K562 (cell line): ENCODE measurements around the gene HPSE2. TPM values are rescaled to one million over a fixed set of nuclear protein-coding genes. Genes with fewer than 3 reads are reported as not detected.
A peak's percentile ranks its signal among the peaks of the same experiment; 100 is the strongest.

ENCODE experiments used
- ARHGAP35 ChIP-seq: fragments of 450-650 bp; IDR thresholded peaks from 2 replicates; pipeline ENCODE4 v1.6.1; 2018; ENCODE audit not compliant: partially characterized antibody
- ARNT ChIP-seq, 2 experiments: fragments of 450-650 bp; IDR thresholded peaks; 2 replicates each; pipeline ENCODE4 v1.6.1; 2016; ENCODE audit warnings: mild to moderate bottlenecking in 1 of 2
- CBFA2T3 ChIP-seq: fragments of 450-650 bp; IDR thresholded peaks from 2 replicates; pipeline ENCODE4 v1.6.1; 2017
- ETV5 ChIP-seq: sonication (generic); formaldehyde crosslinking; IDR thresholded peaks from 2 replicates; pipeline ENCODE4 v1.4.0; 2020; ENCODE audit warnings: low read depth, mild to moderate bottlenecking, missing genetic modification reagents
- GATAD2B ChIP-seq: fragments of 450-650 bp; IDR thresholded peaks from 2 replicates; pipeline ENCODE4 v1.6.1; 2017; ENCODE audit warnings: mild to moderate bottlenecking, borderline replicate concordance
- HDAC3 ChIP-seq: fragments of 450-650 bp; IDR thresholded peaks from 2 replicates; pipeline ENCODE4 v1.6.1; 2018; ENCODE audit warnings: borderline replicate concordance, mild to moderate bottlenecking, moderate library complexity; ENCODE audit not compliant: partially characterized antibody
- KDM1A ChIP-seq, 2 experiments: fragments of 450-650 bp; IDR thresholded peaks; 2 replicates each; pipeline ENCODE4 v1.6.1; 2016; ENCODE audit warnings: mild to moderate bottlenecking in 2 of 2
- PHF8 ChIP-seq: fragments of 200-600 bp; sonication (generic); IDR thresholded peaks from 2 replicates; pipeline ENCODE4 v1.6.1; 2012; ENCODE audit warnings: mixed run types, mild to moderate bottlenecking, inconsistent platforms, low read length, moderate library complexity, borderline replicate concordance
- PTBP1 ChIP-seq: fragments of 200-400 bp; formaldehyde crosslinking; IDR thresholded peaks from 2 replicates; pipeline ENCODE4 v1.6.1; 2017; ENCODE audit warnings: low read depth, low read length
- TEAD2 ChIP-seq: fragments of 450-650 bp; IDR thresholded peaks from 2 replicates; pipeline ENCODE4 v1.6.1; 2016; ENCODE audit warnings: missing genetic modification characterization, control low read depth, missing compliant biosample characterization
- TRIM24 ChIP-seq, 2 experiments: fragments of 450-650 bp; IDR thresholded peaks; 2 replicates each; pipeline ENCODE4 v1.6.1; 2016
- ZNF766 ChIP-seq: fragments of 200-800 bp; sonication (Bioruptor generic); conservative IDR thresholded peaks from 2 replicates; pipeline ENCODE4 v1.6.1; 2016; ENCODE audit warnings: missing genetic modification characterization, missing compliant biosample characterization
- polyA plus RNA-seq, 8 experiments: library from polyadenylated mRNA; depleted of rRNA in 4 of 8; stranded (reverse) in 5 of 8; unstranded in 3 of 8; fragments of >200 nt; fragmentation: Nextera tagmentation in 2 of 8; fragmentation: Illumina TruSeq in 1 of 8; extraction: Ambion mirVana in 2 of 8; extraction: Trizol in 1 of 8; gene quantifications; 2 replicates each; pipeline versions ENCODE4 v1.2.1 to v1.2.3, GENCODE V29; 2011 to 2014; ENCODE audit warnings: inconsistent platforms in 1 of 8, missing spikeins in 1 of 8
- total RNA-seq, 7 experiments: library from RNA; depleted of rRNA in 6 of 7; stranded (reverse); fragments of >200 nt in 6 of 7; fragmentation: Illumina TruSeq in 2 of 7; extraction: Trizol in 2 of 7; gene quantifications; 2 replicates each; pipeline versions ENCODE4 v1.2.1 to v1.2.3, GENCODE V29; 2011 to 2021; ENCODE audit warnings: low replicate concordance in 1 of 7
- TF ChIP-seq, protein P1 (sequence below): fragments of 450-650 bp; conservative IDR thresholded peaks from 2 replicates; pipeline ENCODE4 v1.6.1; 2016; ENCODE audit warnings: missing genetic modification characterization, low read depth, mild to moderate bottlenecking, control low read depth, missing compliant biosample characterization
- TF ChIP-seq, protein P2 (sequence below), 2 experiments: fragments of 450-650 bp; conservative IDR thresholded peaks; 2 replicates each; pipeline ENCODE4 v1.6.1; 2017; ENCODE audit warnings: mild to moderate bottlenecking in 2 of 2, moderate library complexity in 2 of 2
- TF ChIP-seq, protein P3 (sequence below): fragments of 450-650 bp; IDR thresholded peaks from 2 replicates; pipeline ENCODE4 v1.6.1; 2016; ENCODE audit warnings: borderline replicate concordance
- TF ChIP-seq, protein P4 (sequence below): fragments of 450-650 bp; formaldehyde crosslinking; IDR thresholded peaks from 2 replicates; pipeline ENCODE4 v1.4.0; 2022; ENCODE audit warnings: mild to moderate bottlenecking, moderate library complexity
- TF ChIP-seq, protein P5 (sequence below): fragments of 450-650 bp; formaldehyde crosslinking; IDR thresholded peaks from 2 replicates; pipeline ENCODE4 v1.4.0; 2020; ENCODE audit warnings: mild to moderate bottlenecking, moderate library complexity

The HPSE2 gene
- total and polyA plus RNA-seq, 9 of the 15 experiments (the other 6 are each of a cell fraction or from before 2014, with no cell fraction given), result 0.03 to 0.10 (median 0.04) TPM; not detected in 2

DNA sequence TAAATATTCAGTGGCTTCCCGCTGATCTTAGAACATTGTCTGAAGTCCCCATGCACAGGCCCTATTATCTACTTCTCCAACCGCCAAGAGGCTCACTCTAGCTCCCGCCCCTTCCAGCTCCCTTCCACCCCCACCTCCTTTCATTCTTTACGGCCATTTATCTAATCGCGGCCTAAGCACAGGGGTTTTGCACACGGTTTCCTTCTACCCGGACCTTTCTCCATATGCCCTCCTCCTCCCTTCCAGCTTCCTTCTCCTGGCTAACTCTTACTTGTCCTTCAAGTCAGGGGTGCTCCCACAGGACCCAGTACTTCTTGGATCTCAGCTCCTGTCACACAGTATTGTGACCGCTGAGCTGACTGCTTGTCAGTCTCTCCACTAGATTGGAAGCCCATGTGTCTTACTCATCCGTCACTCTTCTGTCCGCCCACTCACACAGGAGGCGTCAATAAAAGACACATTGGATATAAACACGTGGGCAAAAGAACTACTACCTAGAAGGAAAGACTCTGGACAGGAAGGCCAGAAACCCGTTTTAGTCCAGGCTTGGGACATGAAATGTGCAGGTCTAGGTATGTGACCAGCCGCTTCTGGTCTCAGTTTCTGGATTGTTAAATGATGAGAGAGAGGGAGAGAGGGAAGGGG lies 768.7 kb downstream of the HPSE2 start (continued):
- TF ChIP-seq, protein P1, sequence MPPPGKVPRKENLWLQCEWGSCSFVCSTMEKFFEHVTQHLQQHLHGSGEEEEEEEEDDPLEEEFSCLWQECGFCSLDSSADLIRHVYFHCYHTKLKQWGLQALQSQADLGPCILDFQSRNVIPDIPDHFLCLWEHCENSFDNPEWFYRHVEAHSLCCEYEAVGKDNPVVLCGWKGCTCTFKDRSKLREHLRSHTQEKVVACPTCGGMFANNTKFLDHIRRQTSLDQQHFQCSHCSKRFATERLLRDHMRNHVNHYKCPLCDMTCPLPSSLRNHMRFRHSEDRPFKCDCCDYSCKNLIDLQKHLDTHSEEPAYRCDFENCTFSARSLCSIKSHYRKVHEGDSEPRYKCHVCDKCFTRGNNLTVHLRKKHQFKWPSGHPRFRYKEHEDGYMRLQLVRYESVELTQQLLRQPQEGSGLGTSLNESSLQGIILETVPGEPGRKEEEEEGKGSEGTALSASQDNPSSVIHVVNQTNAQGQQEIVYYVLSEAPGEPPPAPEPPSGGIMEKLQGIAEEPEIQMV (tag), result no peak
- peak; percentile 73 for TF ChIP-seq ARHGAP35
- TF ChIP-seq PHF8, result peak; percentile 31; the same call in 1 of the 2 replicates
- TF ChIP-seq ETV5 (CRISPR knock-in tag), result 0 out of 2 replicates have a peak, but pooled peaks have one; percentile 31
- peak; percentile 55 for TF ChIP-seq HDAC3
- TF ChIP-seq, protein P2, sequence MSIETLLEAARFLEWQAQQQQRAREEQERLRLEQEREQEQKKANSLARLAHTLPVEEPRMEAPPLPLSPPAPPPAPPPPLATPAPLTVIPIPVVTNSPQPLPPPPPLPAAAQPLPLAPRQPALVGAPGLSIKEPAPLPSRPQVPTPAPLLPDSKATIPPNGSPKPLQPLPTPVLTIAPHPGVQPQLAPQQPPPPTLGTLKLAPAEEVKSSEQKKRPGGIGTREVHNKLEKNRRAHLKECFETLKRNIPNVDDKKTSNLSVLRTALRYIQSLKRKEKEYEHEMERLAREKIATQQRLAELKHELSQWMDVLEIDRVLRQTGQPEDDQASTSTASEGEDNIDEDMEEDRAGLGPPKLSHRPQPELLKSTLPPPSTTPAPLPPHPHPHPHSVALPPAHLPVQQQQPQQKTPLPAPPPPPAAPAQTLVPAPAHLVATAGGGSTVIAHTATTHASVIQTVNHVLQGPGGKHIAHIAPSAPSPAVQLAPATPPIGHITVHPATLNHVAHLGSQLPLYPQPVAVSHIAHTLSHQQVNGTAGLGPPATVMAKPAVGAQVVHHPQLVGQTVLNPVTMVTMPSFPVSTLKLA (conservative IDR thresholded peaks at IDR 0.05), result peak; percentile 93 to 96
- peak; percentile 27 to 62; a peak in 3 of 4 replicates for TF ChIP-seq TRIM24 (IDR thresholded peaks at IDR 0.05)
- TF ChIP-seq, protein P3, sequence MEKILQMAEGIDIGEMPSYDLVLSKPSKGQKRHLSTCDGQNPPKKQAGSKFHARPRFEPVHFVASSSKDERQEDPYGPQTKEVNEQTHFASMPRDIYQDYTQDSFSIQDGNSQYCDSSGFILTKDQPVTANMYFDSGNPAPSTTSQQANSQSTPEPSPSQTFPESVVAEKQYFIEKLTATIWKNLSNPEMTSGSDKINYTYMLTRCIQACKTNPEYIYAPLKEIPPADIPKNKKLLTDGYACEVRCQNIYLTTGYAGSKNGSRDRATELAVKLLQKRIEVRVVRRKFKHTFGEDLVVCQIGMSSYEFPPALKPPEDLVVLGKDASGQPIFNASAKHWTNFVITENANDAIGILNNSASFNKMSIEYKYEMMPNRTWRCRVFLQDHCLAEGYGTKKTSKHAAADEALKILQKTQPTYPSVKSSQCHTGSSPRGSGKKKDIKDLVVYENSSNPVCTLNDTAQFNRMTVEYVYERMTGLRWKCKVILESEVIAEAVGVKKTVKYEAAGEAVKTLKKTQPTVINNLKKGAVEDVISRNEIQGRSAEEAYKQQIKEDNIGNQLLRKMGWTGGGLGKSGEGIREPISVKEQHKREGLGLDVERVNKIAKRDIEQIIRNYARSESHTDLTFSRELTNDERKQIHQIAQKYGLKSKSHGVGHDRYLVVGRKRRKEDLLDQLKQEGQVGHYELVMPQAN, result 0 out of 2 replicates have a peak, but pooled peaks have one; percentile 54
- TF ChIP-seq, protein P4, sequence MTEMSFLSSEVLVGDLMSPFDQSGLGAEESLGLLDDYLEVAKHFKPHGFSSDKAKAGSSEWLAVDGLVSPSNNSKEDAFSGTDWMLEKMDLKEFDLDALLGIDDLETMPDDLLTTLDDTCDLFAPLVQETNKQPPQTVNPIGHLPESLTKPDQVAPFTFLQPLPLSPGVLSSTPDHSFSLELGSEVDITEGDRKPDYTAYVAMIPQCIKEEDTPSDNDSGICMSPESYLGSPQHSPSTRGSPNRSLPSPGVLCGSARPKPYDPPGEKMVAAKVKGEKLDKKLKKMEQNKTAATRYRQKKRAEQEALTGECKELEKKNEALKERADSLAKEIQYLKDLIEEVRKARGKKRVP (CRISPR knock-in tag), result peak; percentile 4; the same call in 1 of the 2 replicates
- 0 out of 2 replicates have a peak, but pooled peaks have one; percentile 0 for TF ChIP-seq ZNF766 (CRISPR knock-in tag)
- TF ChIP-seq, protein P5, sequence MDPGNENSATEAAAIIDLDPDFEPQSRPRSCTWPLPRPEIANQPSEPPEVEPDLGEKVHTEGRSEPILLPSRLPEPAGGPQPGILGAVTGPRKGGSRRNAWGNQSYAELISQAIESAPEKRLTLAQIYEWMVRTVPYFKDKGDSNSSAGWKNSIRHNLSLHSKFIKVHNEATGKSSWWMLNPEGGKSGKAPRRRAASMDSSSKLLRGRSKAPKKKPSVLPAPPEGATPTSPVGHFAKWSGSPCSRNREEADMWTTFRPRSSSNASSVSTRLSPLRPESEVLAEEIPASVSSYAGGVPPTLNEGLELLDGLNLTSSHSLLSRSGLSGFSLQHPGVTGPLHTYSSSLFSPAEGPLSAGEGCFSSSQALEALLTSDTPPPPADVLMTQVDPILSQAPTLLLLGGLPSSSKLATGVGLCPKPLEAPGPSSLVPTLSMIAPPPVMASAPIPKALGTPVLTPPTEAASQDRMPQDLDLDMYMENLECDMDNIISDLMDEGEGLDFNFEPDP, result no peak
- TF ChIP-seq ARNT (IDR thresholded peaks at IDR 0.05), result peak; percentile 53 to 58; a peak in 1 of 4 replicates
- peak in 1 of 2 experiments; percentile 35; a peak in 1 of 4 replicates for TF ChIP-seq KDM1A (IDR thresholded peaks at IDR 0.05)
- peak; percentile 75 for TF ChIP-seq CBFA2T3
- 0 out of 2 replicates have a peak, but pooled peaks have one; percentile 5 for TF ChIP-seq TEAD2 (tag)
- no peak for TF ChIP-seq PTBP1
- no peak for TF ChIP-seq GATAD2B
